HepG2 (cell line): ENCODE measurements around the gene DNTTIP2. TPM values are rescaled to one million over a fixed set of nuclear protein-coding genes. Genes with fewer than 3 reads are reported as not detected.

ENCODE experiments used
- CCDC6 ChIP-seq: sonication (generic); formaldehyde crosslinking; IDR thresholded peaks from 2 replicates; pipeline ENCODE4 v1.8.1; 2022; ENCODE audit warnings: mild to moderate bottlenecking, missing genetic modification reagents, moderate library complexity
- EEA1 ChIP-seq: sonication (generic); formaldehyde crosslinking; IDR thresholded peaks from 2 replicates; pipeline ENCODE4 v1.5.1; 2020; ENCODE audit warnings: mild to moderate bottlenecking, missing genetic modification reagents, borderline replicate concordance
- GTF3A ChIP-seq: sonication (generic); formaldehyde crosslinking; conservative IDR thresholded peaks from 2 replicates; pipeline ENCODE4 v1.4.0; 2020; ENCODE audit warnings: mild to moderate bottlenecking, missing genetic modification reagents
- KAT7 ChIP-seq: IDR thresholded peaks from 2 replicates; pipeline ENCODE4 v1.6.1; 2018; ENCODE audit warnings: borderline replicate concordance, missing compliant biosample characterization
- MAZ ChIP-seq, 2 experiments: sonication (generic) in 1 of 2; formaldehyde crosslinking in 1 of 2; IDR thresholded peaks; 2 replicates each; pipeline versions ENCODE4 v1.5.0 to v1.6.1; 2012 to 2020; ENCODE audit warnings: low read depth in 2 of 2, mild to moderate bottlenecking in 2 of 2, borderline replicate concordance in 1 of 2, improper control_type of control experiment in 1 of 2, low read length in 1 of 2, missing genetic modification reagents in 1 of 2, moderate library complexity in 1 of 2
- MEF2D ChIP-seq: sonication (generic); formaldehyde crosslinking; IDR thresholded peaks from 2 replicates; pipeline ENCODE4 v1.5.1; 2020; ENCODE audit warnings: mild to moderate bottlenecking, missing genetic modification reagents
- NR0B2 ChIP-seq: sonication (generic); formaldehyde crosslinking; IDR thresholded peaks from 2 replicates; pipeline ENCODE4 v1.4.0; 2020; ENCODE audit warnings: mild to moderate bottlenecking, missing genetic modification reagents
- POLR2A ChIP-seq, 2 experiments: IDR thresholded peaks; 2 replicates each; pipeline ENCODE4 v1.6.1; 2011; ENCODE audit warnings: low read depth in 2 of 2, low read length in 2 of 2, mild to moderate bottlenecking in 1 of 2, moderate library complexity in 1 of 2; ENCODE audit not compliant: insufficient read depth in 1 of 2
- POLR2G ChIP-seq: fragments of 200-400 bp; formaldehyde crosslinking; IDR thresholded peaks from 2 replicates; pipeline ENCODE4 v1.6.1; 2018; ENCODE audit warnings: mild to moderate bottlenecking, low read depth, low read length, moderate library complexity
- TFDP1 ChIP-seq: IDR thresholded peaks from 2 replicates; pipeline ENCODE4 v1.6.1; 2016; ENCODE audit warnings: missing compliant biosample characterization, missing genetic modification reagents, borderline replicate concordance
- UBTF ChIP-seq: sonication (generic); formaldehyde crosslinking; IDR thresholded peaks from 2 replicates; pipeline ENCODE4 v1.4.0; 2020; ENCODE audit warnings: mild to moderate bottlenecking, missing genetic modification reagents
- ZNF687 ChIP-seq: sonication (generic); formaldehyde crosslinking; IDR thresholded peaks from 2 replicates; pipeline ENCODE4 v1.5.1; 2020; ENCODE audit warnings: mild to moderate bottlenecking, missing genetic modification reagents, moderate library complexity
- ZNF784 ChIP-seq: sonication (generic); formaldehyde crosslinking; IDR thresholded peaks from 2 replicates; pipeline ENCODE4 v1.5.1; 2020; ENCODE audit warnings: missing genetic modification reagents, mild to moderate bottlenecking, borderline replicate concordance
- ZNF83 ChIP-seq: sonication (generic); formaldehyde crosslinking; IDR thresholded peaks from 2 replicates; pipeline ENCODE4 v1.4.0; 2020; ENCODE audit warnings: missing genetic modification reagents, mild to moderate bottlenecking, borderline replicate concordance
- polyA plus RNA-seq, 8 experiments: library from polyadenylated mRNA; depleted of rRNA in 3 of 8; stranded (reverse) in 7 of 8; unstranded in 1 of 8; fragments of >200 nt; fragmentation: Illumina TruSeq in 4 of 8; extraction: Trizol in 4 of 8; gene quantifications; 2 replicates each; pipeline versions ENCODE4 v1.2.1 to v1.2.3, GENCODE V29; 2011 to 2016; ENCODE audit warnings: low read depth in 4 of 8, missing spikeins in 1 of 8, mixed read lengths in 1 of 8; ENCODE audit not compliant: insufficient read depth in 1 of 8
- total RNA-seq, 5 experiments: library from RNA; depleted of rRNA; stranded (reverse); fragments of >200 nt; fragmentation: Illumina TruSeq; extraction: Trizol; gene quantifications; 2 replicates each; pipeline ENCODE4 v1.2.3, GENCODE V29; 2016; ENCODE audit warnings: low read depth in 1 of 5

The DNTTIP2 gene
- total and polyA plus RNA-seq, 2 of the 13 experiments (the other 11 are each of a cell fraction or from before 2014, with no cell fraction given) = 11.4 to 63.3 TPM

GRCh38 chr1:93909146-93910050 lies 30.4 kb upstream of the DNTTIP2 start, which contains the start of gene GCLM (continued):
- TF ChIP-seq UBTF (CRISPR knock-in tag) (peak; percentile 90; the same call in 1 of the 2 replicates), TFDP1 (CRISPR knock-in tag) (peak; percentile 87; the same call in 1 of the 2 replicates), GTF3A (CRISPR knock-in tag) (no peak), MEF2D (CRISPR knock-in tag) (0 out of 2 replicates have a peak, but pooled peaks have one; percentile 36), ZNF83 (CRISPR knock-in tag) (no peak; the same call in 1 of the 2 replicates), EEA1 (CRISPR knock-in tag) (no peak), ZNF784 (CRISPR knock-in tag) (0 out of 2 replicates have a peak, but pooled peaks have one; percentile 44), MAZ (IDR thresholded peaks at IDR 0.05; ENCODE audit: borderline replicate concordance, low read depth, low read length) (peak; percentile 61; the same call in 1 of the 2 replicates), MAZ (CRISPR knock-in tag; IDR thresholded peaks at IDR 0.05; ENCODE audit: low read depth) (peak; percentile 90), NR0B2 (CRISPR knock-in tag) (0 out of 2 replicates have a peak, but pooled peaks have one; percentile 15), POLR2G (0 out of 2 replicates have a peak, but pooled peaks have one; percentile 49), POLR2A (IDR thresholded peaks at IDR 0.05; ENCODE audit: insufficient read depth in 1 of 2, low read depth in 2 of 2, low read length in 2 of 2) (peak in 1 of 2 experiments; percentile 32; a peak in 1 of 4 replicates), CCDC6 (peak; percentile 90; the same call in 1 of the 2 replicates), KAT7 (CRISPR knock-in tag) (peak; percentile 83), ZNF687 (CRISPR knock-in tag) (peak; percentile 74)
